SK-N-SH treated with all-trans-retinoic acid at 6 μM for 48 hours (cell line): Measurements from ENCODE around the gene GPSM1.

ENCODE experiments used
- ARNTL ChIP-seq: fragments of 450-650 bp; formaldehyde crosslinking; IDR thresholded peaks from 2 replicates; pipeline ENCODE4 v1.5.0; 2020; ENCODE audit warnings: low read depth, mild to moderate bottlenecking, moderate library complexity, borderline replicate concordance
- CSDC2 ChIP-seq: fragments of 250-450 bp; sonication (Bioruptor Pico); IDR thresholded peaks from 2 replicates; pipeline ENCODE4 v1.5.0; 2020; ENCODE audit warnings: mild to moderate bottlenecking, moderate library complexity
- ISL1 ChIP-seq: fragments of 250-450 bp; sonication (Bioruptor Pico); IDR thresholded peaks from 2 replicates; pipeline ENCODE4 v2.1.2; 2022; ENCODE audit warnings: mild to moderate bottlenecking, moderate library complexity
- TOX ChIP-seq: fragments of 250-450 bp; sonication (Bioruptor Pico); IDR thresholded peaks from 2 replicates; pipeline ENCODE4 v1.8.0; 2021; ENCODE audit warnings: mild to moderate bottlenecking, moderate library complexity, borderline replicate concordance
- ZFP30 ChIP-seq: fragments of 450-650 bp; formaldehyde crosslinking; IDR thresholded peaks from 2 replicates; pipeline ENCODE4 v1.5.0; 2022; ENCODE audit warnings: mild to moderate bottlenecking, moderate library complexity
- ZNF8 ChIP-seq: fragments of 450-650 bp; formaldehyde crosslinking; IDR thresholded peaks from 2 replicates; pipeline ENCODE4 v1.5.0; 2020; ENCODE audit warnings: mild to moderate bottlenecking, moderate library complexity
- TF ChIP-seq, protein P1 (sequence below): fragments of 250-450 bp; sonication (Bioruptor Pico); IDR thresholded peaks from 2 replicates; pipeline ENCODE4 v1.5.1; 2020; ENCODE audit warnings: low read depth, mild to moderate bottlenecking, moderate library complexity
- TF ChIP-seq, protein P2 (sequence below): fragments of 250-450 bp; sonication (Bioruptor Pico); IDR thresholded peaks from 2 replicates; pipeline ENCODE4 v1.8.0; 2020; ENCODE audit warnings: mild to moderate bottlenecking, moderate library complexity, borderline replicate concordance
- TF ChIP-seq, protein P3 (sequence below): fragments of 250-450 bp; sonication (Bioruptor Pico); IDR thresholded peaks from 2 replicates; pipeline ENCODE4 v1.5.1; 2021; ENCODE audit warnings: mild to moderate bottlenecking, moderate library complexity

DNA sequence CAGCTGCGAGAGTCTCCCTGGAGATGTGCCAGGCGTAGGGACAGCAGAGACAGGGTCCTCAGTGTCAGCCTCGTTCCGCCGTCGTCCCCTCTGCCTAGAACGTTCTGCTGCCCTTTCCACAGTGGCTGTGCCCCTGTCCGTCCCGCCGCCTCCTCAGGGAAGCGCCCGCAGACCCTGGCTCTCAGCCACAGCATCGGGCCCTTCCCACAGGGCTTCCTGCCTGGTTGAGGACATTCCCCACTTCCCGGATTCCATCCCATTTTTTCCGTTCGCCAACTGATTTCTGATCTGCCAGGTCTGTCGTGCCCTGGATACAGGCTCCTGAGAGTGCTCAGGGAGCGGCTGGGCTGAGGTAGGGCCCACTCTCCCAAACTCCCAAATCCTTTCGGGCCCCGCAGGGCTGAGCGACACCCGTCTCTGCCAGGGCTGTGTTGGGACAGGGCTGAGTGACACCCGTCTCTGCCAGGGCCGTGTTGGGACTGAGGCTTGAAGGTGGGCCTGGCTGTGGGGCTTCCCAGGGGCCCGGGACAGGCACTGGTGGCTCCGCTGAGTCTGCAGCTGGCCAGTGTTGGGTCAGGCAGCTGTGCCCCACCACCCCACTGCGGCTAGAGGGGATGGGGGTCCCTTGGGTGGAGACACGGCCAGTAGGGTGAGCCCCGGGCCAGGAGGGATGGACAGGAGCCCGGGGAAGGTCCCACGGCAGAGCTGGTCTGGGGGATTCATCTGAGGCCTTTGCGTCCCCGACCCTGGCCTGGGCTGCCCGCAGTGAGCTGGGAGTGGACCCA is 20.3 kb downstream of the GPSM1 start:
- no peak for TF ChIP-seq ARNTL
- no peak for TF ChIP-seq TOX (CRISPR knock-in tag)
- TF ChIP-seq, protein P1, sequence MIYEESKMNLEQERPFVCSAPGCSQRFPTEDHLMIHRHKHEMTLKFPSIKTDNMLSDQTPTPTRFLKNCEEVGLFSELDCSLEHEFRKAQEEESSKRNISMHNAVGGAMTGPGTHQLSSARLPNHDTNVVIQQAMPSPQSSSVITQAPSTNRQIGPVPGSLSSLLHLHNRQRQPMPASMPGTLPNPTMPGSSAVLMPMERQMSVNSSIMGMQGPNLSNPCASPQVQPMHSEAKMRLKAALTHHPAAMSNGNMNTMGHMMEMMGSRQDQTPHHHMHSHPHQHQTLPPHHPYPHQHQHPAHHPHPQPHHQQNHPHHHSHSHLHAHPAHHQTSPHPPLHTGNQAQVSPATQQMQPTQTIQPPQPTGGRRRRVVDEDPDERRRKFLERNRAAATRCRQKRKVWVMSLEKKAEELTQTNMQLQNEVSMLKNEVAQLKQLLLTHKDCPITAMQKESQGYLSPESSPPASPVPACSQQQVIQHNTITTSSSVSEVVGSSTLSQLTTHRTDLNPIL (CRISPR knock-in tag), result no peak
- no peak for TF ChIP-seq CSDC2 (CRISPR knock-in tag)
- TF ChIP-seq ZFP30 (CRISPR knock-in tag), result no peak
- TF ChIP-seq ISL1 (CRISPR knock-in tag), result no peak
- TF ChIP-seq, protein P2, sequence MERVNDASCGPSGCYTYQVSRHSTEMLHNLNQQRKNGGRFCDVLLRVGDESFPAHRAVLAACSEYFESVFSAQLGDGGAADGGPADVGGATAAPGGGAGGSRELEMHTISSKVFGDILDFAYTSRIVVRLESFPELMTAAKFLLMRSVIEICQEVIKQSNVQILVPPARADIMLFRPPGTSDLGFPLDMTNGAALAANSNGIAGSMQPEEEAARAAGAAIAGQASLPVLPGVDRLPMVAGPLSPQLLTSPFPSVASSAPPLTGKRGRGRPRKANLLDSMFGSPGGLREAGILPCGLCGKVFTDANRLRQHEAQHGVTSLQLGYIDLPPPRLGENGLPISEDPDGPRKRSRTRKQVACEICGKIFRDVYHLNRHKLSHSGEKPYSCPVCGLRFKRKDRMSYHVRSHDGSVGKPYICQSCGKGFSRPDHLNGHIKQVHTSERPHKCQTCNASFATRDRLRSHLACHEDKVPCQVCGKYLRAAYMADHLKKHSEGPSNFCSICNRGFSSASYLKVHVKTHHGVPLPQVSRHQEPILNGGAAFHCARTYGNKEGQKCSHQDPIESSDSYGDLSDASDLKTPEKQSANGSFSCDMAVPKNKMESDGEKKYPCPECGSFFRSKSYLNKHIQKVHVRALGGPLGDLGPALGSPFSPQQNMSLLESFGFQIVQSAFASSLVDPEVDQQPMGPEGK (CRISPR knock-in tag), result no peak
- no peak for TF ChIP-seq ZNF8 (CRISPR knock-in tag)
- TF ChIP-seq, protein P3, sequence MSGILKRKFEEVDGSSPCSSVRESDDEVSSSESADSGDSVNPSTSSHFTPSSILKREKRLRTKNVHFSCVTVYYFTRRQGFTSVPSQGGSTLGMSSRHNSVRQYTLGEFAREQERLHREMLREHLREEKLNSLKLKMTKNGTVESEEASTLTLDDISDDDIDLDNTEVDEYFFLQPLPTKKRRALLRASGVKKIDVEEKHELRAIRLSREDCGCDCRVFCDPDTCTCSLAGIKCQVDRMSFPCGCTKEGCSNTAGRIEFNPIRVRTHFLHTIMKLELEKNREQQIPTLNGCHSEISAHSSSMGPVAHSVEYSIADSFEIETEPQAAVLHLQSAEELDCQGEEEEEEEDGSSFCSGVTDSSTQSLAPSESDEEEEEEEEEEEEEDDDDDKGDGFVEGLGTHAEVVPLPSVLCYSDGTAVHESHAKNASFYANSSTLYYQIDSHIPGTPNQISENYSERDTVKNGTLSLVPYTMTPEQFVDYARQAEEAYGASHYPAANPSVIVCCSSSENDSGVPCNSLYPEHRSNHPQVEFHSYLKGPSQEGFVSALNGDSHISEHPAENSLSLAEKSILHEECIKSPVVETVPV, result no peak
